HEK293 (cell line): ENCODE measurements around the gene CNGB1.

Experiments used
- ATF2 ChIP-seq: fragments of 450-650 bp; formaldehyde crosslinking; IDR thresholded peaks from 2 replicates; pipeline ENCODE4 v1.5.1; 2016; ENCODE audit warnings: missing biosample characterization, missing genetic modification characterization, low read depth
- CTCF ChIP-seq: fragments of 450-650 bp; formaldehyde crosslinking; IDR thresholded peaks from 2 replicates; pipeline ENCODE4 v1.5.1; 2016; ENCODE audit warnings: missing biosample characterization, missing genetic modification characterization
- GLI2 ChIP-seq: fragments of 450-650 bp; formaldehyde crosslinking; IDR thresholded peaks from 2 replicates; pipeline ENCODE4; 2017; ENCODE audit warnings: missing biosample characterization, missing genetic modification characterization, low read depth, borderline replicate concordance
- SP2 ChIP-seq: fragments of 450-650 bp; formaldehyde crosslinking; IDR thresholded peaks from 2 replicates; pipeline ENCODE4 v1.5.1; 2016; ENCODE audit warnings: missing biosample characterization, missing genetic modification characterization
- TSHZ1 ChIP-seq: fragments of 450-650 bp; formaldehyde crosslinking; IDR thresholded peaks from 2 replicates; pipeline ENCODE4 v1.5.1; 2016; ENCODE audit warnings: missing biosample characterization, missing genetic modification characterization, borderline replicate concordance
- ZBTB21 ChIP-seq: fragments of 450-650 bp; formaldehyde crosslinking; IDR thresholded peaks from 2 replicates; pipeline ENCODE4 v1.5.1; 2017; ENCODE audit warnings: missing biosample characterization, missing genetic modification characterization
- ZBTB8A ChIP-seq: fragments of 450-650 bp; formaldehyde crosslinking; IDR thresholded peaks from 2 replicates; pipeline ENCODE4 v1.5.1; 2016; ENCODE audit warnings: missing biosample characterization, missing genetic modification characterization
- ZNF777 ChIP-seq: fragments of 450-650 bp; formaldehyde crosslinking; IDR thresholded peaks from 2 replicates; pipeline ENCODE4 v1.5.1; 2017; ENCODE audit warnings: missing biosample characterization, missing genetic modification characterization, borderline replicate concordance
- TF ChIP-seq, protein P1 (sequence below): fragments of 450-650 bp; formaldehyde crosslinking; IDR thresholded peaks from 2 replicates; pipeline ENCODE4 v1.5.1; 2016; ENCODE audit warnings: missing biosample characterization, missing genetic modification characterization

DNA sequence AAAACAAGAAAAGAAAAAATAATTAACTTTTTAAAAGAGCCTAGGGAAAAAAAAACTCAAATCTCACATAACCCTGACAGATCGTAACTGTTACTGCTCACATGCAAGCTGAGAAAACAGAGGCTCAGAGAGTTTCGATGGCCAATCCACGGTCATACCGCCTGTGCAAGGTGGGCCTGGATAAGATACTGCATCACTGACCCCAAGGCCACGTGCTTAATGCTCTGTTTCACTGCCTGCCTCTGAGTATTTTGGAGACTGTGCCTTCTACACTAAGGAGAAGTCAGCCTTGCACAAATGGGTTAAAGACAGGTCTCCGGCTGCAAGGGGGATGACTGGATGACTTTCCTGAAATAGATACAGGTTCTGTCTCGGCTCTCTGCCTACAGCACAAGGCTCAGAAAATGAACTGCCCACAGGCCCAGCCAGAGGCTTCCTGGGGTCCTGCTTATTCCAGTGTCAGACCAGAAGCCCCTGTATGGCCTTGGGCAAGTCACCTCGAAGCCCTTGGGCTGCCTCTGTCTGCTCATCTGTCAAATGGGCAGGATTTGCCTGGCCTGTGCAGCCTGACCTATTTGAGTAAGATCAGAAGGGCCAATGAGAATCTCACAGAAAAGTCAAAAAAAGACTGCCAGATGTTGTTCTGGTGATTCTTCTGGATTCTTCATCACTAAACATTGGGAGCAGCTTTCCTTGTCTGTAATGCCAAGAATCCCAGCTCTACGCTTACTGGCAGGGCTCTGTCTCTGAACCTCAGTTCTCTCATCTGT lies 25.8 kb downstream of the CNGB1 start:
- TF ChIP-seq GLI2: no peak
- TF ChIP-seq CTCF: no peak
- TF ChIP-seq ATF2 (tag by site-specific recombination): no peak
- no peak for TF ChIP-seq TSHZ1
- TF ChIP-seq ZBTB21 (tag by site-specific recombination): no peak
- no peak for TF ChIP-seq SP2
- TF ChIP-seq ZNF777 (tag by site-specific recombination): no peak
- no peak for TF ChIP-seq ZBTB8A
- TF ChIP-seq, protein P1, sequence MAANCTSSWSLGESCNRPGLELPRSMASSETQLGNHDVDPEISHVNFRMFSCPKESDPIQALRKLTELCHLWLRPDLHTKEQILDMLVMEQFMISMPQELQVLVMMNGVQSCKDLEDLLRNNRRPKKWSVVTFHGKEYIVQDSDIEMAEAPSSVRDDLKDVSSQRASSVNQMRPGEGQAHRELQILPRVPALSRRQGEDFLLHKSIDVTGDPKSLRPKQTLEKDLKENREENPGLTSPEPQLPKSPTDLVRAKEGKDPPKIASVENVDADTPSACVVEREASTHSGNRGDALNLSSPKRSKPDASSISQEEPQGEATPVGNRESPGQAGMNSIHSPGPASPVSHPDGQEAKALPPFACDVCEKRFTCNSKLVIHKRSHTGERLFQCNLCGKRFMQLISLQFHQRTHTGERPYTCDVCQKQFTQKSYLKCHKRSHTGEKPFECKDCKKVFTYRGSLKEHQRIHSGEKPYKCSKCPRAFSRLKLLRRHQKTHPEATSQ: no peak
